GM12873 (cell line): ENCODE measurements around the gene TES.

Source experiments
- TF ChIP-seq, protein P1 (sequence below): IDR thresholded peaks from 2 replicates; pipeline ENCODE4 v1.5.1; 2012; ENCODE audit warnings: low read depth, mild to moderate bottlenecking, moderate library complexity, low read length, control low read depth; ENCODE audit not compliant: insufficient read depth; ENCODE audit errors: missing control alignments

TES gene

DNA sequence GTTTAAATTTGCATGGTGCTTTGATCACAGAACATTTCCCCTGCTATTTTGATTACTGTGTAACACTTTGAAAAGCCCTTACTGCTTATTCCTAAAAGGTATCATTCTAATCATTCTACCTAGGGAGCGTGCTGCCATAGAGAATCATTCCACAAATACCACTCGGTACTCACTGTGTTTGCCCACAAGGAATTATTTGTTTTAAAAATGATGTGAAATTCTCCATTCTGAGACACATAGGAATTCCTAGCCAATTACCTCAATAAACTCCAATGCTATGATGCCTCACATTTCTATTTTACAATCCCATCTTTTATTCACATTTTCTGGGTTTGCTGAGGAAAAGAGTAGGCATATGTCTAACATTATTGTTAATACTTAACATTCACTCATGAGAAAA is 16.2 kb upstream of the TES start:
- TF ChIP-seq, protein P1, sequence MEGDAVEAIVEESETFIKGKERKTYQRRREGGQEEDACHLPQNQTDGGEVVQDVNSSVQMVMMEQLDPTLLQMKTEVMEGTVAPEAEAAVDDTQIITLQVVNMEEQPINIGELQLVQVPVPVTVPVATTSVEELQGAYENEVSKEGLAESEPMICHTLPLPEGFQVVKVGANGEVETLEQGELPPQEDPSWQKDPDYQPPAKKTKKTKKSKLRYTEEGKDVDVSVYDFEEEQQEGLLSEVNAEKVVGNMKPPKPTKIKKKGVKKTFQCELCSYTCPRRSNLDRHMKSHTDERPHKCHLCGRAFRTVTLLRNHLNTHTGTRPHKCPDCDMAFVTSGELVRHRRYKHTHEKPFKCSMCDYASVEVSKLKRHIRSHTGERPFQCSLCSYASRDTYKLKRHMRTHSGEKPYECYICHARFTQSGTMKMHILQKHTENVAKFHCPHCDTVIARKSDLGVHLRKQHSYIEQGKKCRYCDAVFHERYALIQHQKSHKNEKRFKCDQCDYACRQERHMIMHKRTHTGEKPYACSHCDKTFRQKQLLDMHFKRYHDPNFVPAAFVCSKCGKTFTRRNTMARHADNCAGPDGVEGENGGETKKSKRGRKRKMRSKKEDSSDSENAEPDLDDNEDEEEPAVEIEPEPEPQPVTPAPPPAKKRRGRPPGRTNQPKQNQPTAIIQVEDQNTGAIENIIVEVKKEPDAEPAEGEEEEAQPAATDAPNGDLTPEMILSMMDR: no peak

DNA sequence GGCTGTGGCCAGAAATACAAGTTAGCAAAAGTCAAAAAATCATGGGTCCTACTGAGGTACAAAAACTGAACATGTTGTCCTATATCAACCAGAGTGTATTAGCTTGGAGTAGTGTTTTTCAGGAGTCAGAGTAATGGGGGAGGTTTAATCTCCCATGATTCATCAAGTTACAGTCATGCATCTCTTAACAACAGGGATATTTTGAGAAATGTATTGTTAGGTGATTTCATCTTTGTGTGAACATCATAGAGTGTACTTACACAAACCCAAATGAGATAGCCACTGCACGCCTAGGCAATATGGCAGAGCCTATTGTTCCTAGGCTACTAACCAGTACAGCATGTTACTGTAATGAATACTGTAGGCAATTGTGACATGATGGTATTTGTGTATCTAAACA is 14.9 kb upstream of the TES start:
- TF ChIP-seq, protein P1: no peak

DNA sequence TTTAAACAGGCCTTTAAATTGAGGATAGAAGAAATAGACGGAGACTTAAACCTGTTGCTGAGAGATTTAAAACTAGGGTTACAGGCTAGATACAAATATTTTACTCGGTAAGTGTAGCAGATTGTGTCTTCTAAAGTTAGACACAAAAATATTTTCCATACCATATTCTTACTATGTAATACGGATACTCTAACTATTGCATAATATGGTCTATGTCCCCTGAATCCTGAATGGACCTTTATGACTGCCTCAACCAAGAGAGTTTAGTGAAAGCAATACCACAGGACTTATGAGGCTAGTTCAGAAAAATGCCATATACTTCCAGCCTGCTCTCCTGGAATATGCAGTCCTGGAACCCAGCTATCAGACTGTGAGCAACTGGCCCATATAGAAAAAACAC is 13.4 kb upstream of the TES start:
- TF ChIP-seq, protein P1: no peak

DNA sequence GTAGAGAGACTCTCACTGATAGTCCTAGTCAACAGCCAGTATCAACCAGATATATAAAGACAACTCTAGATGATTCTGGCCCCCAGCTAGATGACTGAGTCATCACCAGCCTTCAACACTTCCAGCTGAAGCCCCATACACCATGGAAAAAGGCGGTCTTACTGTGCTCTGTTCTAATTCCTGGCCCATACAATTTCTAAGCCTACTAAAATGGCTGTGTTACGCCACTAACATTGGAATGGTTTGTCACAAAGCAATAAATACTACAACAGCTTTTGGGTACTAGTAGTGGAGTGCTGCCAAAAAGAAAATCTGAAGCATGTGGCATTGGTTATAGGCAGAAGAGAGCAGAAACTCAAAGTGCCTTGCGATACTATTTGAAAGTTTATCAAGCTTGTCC is 13.0 kb upstream of the TES start:
- TF ChIP-seq, protein P1: no peak

DNA sequence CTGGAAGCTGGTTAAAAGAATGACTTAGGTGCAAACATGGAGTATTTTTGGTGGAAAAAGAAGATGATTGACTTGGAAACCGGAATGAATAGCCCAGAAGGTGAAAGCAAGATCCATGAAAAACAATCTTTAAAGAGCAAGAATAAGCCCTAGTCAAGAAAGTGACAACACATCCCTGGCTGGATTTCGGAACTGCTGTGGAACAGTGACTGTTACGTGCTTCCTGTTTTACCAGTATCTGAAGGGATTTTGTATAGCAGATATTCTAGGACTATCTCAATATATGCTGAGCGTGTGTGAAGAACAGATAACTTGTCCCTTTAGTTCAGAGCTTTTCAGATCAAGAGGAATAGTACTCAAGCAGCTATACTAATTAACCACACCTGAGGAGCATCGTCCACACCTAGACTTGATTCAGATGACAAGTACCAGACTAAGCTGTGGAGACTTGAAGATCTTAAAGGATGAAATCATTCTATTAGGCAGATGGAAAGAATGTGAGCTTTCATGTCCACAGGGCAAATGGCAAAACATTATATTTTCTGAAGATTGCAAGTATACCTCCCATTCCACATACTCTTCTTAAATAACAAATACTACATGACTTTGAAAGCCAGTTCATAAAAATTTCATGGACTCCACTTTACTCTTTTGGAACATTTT is 11.5 kb upstream of the TES start:
- TF ChIP-seq, protein P1: no peak

DNA sequence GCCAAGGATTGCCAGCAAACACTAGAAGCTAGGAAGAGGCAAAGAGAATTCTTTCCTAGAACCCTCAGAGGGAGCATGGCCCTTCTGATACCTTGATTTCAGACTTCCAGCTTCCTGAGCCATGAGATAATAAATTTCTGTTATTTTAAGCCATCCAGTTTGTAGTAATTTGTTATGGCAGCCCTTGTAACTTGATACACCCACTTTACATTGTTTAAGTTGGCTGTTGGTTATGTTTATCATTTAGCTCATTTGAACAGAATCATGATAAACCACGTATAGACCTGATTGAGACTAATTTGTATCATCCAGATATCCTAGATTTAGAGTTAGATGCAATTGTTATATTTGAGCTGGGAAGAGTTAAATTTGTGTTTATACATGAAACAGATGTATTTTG is 9.4 kb upstream of the TES start:
- TF ChIP-seq, protein P1: no peak

DNA sequence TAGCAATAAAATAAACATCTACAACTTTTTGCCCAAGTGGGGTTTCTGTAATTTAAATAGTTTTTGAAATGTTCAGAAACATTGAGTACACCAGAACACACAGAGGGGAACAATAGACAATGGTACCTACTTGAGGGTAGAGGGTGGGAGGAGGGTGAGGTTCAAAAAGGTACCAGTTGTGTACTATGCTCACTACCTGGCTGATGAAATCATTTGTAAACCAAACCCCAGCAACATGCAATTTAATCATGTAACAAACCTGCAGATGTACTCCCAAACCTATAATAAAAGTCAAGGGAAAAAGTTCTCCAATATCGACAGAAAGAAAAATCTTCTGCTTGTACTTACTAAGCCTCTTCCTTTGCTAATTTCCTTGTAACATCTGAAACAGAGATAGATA is 4.2 kb upstream of the TES start:
- TF ChIP-seq, protein P1: no peak

DNA sequence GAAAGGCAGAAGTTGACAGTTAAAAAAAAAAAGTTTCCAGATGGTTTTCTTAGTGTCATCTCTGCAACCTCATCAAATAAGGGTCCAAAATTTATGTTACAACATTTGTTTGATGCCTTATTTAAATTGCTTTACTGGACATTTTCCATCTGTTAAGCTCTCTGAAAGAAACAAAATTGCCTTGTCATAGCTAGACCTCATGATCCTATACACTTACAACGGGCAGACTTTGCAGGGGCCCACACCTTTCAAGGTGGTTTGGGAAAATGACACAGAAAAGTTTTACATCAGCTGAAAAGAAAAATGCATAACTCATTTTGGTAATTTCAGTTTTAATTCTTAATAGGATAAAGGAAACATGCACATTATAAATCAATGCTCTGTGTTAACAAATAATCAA is 1.4 kb upstream of the TES start:
- TF ChIP-seq, protein P1: no peak
